Skeletal muscle tissue (tissue), 4 donors: ENCODE data around the gene SNX18. TPM values are rescaled to one million over a fixed set of nuclear protein-coding genes. Genes with fewer than 3 reads are reported as not detected.

Source experiments
- H3K27ac ChIP-seq: one replicate; pipeline ENCODE4 v1.7.0; 2013; ENCODE audit warnings: mild to moderate bottlenecking, low read depth, low read length, inconsistent platforms
- H3K27me3 ChIP-seq, 3 donors: one replicate each; pipeline ENCODE4 v1.7.0; 2013; ENCODE audit warnings: low read length in 3 of 3; ENCODE audit not compliant: control insufficient read depth in 3 of 3, insufficient read depth in 3 of 3
- H3K36me3 ChIP-seq, 3 donors: one replicate each; pipeline ENCODE4 v1.7.0; 2013; ENCODE audit warnings: low read length in 3 of 3; ENCODE audit not compliant: control insufficient read depth in 3 of 3, insufficient read depth in 3 of 3
- H3K4me1 ChIP-seq, 3 donors: one replicate each; pipeline ENCODE4 v1.7.0; 2013; ENCODE audit warnings: low read length in 3 of 3, mild to moderate bottlenecking in 3 of 3; ENCODE audit not compliant: control insufficient read depth in 3 of 3, insufficient read depth in 3 of 3
- H3K4me3 ChIP-seq, 3 donors: one replicate each; pipeline ENCODE4 v1.7.0; 2013; ENCODE audit warnings: low read length in 3 of 3
- H3K9ac ChIP-seq, 3 donors: one replicate each; pipeline ENCODE4 v1.7.0; 2013; ENCODE audit warnings: low read length in 3 of 3, mild to moderate bottlenecking in 3 of 3, moderate library complexity in 2 of 3, low read depth in 1 of 3
- H3K9me3 ChIP-seq, 3 donors: one replicate each; pipeline ENCODE4 v1.7.0; 2013; ENCODE audit warnings: low read length in 3 of 3; ENCODE audit not compliant: control insufficient read depth in 3 of 3
- total RNA-seq: library from RNA; depleted of rRNA; stranded (reverse); fragments of >200 nt; gene quantifications from one replicate; pipeline ENCODE4 v1.2.3, GENCODE V29; 2014
- donor health status: Osteomylitis.

SNX18 gene, protein sequence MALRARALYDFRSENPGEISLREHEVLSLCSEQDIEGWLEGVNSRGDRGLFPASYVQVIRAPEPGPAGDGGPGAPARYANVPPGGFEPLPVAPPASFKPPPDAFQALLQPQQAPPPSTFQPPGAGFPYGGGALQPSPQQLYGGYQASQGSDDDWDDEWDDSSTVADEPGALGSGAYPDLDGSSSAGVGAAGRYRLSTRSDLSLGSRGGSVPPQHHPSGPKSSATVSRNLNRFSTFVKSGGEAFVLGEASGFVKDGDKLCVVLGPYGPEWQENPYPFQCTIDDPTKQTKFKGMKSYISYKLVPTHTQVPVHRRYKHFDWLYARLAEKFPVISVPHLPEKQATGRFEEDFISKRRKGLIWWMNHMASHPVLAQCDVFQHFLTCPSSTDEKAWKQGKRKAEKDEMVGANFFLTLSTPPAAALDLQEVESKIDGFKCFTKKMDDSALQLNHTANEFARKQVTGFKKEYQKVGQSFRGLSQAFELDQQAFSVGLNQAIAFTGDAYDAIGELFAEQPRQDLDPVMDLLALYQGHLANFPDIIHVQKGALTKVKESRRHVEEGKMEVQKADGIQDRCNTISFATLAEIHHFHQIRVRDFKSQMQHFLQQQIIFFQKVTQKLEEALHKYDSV
- total RNA-seq: 29.2 TPM

DNA sequence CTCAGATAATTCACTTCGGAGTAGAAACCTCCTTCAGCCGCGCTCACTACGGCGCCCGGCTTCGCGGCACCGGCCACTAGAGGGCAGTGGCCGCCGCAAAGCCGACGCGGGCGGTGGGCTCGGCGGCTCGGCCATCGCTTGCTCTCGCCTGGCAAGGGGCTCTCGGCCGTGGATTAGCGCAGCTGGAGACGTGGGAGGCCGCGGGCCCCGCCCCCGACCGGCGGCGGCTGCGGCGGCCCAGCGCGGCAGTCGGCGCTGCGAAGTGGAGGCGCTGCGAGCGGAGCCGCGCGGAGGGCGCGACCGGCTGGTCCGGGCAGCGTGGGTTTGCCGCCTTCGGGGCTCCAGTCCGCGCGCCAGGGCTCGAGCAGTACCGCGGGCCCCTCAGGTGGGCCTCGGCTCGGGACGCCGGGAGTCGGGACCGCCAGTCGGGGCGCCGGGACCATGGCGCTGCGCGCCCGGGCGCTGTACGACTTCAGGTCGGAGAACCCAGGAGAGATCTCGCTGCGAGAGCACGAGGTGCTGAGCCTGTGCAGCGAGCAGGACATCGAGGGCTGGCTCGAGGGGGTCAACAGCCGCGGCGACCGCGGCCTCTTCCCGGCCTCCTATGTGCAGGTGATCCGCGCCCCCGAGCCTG is at the start of gene SNX18:
TSS of gene SNX18 (plus strand) at position 248 of the 634 bp plus-strand sequence. CDS start at position 442, 194 bp downstream.
- Histone ChIP-seq H3K27me3 (no peaks in the 10 kb centered on the region), H3K9me3 (no peaks in the 10 kb centered on the region), H3K36me3 (peaks cover 4 to 11% (median 7%) of the 10 kb centered on the region in 3 donors), H3K4me1 (peaks cover 29 to 41% (median 32%) of the 10 kb centered on the region in 3 donors), H3K9ac (peak within 1 kb of the TSS; percentile 81 to 92 (median 86)), H3K4me3 (peak within 1 kb of the TSS; percentile 82 to 85 (median 83)), H3K27ac (peak within 1 kb of the TSS; percentile 60)

DNA sequence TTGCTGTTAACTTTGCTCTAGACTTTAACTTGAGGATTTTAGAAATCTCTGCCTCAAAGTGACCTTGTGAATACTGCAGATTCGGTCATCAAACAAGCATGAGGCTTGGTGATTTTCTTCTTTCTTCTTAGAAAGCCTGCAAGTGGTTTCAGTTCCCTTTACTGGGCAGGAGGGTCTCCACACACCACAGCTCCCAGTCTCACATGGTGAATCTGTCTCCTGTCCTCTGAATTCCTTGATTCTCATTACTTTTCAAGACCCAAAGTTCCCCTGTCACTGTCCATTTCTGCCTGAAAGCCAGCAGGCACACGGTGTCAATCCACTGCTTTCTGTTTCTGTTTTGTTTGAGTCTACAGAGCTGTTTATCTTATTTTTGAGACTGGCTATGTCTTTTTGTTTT is 47.9 kb upstream of the SNX18 start:
- Histone ChIP-seq H3K27ac (peak overlapping the region; percentile 39), H3K9me3 (no peaks in the 10 kb centered on the region), H3K4me1 (peaks cover 0 to 11% (median 4%) of the 10 kb centered on the region in 3 donors), H3K36me3 (no peaks in the 10 kb centered on the region), H3K9ac (peak overlapping the region in 1 of 3 donors; percentile 63), H3K27me3 (no peaks in the 10 kb centered on the region), H3K4me3 (peak overlapping the region; percentile 14 to 50 (median 33))

DNA sequence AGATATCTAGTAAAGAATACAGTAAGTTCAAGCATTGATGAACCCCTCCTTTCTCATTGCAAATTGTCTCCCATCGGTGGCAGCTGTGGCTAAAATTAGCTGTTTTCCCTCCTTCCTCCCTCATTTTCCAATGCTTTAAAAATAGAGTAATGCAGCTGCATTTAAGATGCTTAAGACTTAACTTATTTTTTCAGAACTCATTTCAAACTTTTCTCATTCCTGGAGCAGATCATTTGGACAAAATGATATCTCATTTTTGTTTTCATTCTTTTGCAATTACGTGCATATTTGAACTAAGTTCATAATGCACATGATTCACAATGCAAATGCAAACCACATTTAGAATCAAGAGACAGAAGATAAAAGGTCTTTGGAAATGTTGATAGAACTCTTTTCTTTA is 47.4 kb upstream of the SNX18 start:
- Histone ChIP-seq H3K27me3 (no peaks in the 10 kb centered on the region), H3K9ac (no peak overlapping the region), H3K4me1 (peaks cover 0 to 11% (median 4%) of the 10 kb centered on the region in 3 donors), H3K27ac (peak overlapping the region; percentile 39), H3K4me3 (peak overlapping the region; percentile 14 to 50 (median 33)), H3K9me3 (no peaks in the 10 kb centered on the region), H3K36me3 (no peaks in the 10 kb centered on the region)

DNA sequence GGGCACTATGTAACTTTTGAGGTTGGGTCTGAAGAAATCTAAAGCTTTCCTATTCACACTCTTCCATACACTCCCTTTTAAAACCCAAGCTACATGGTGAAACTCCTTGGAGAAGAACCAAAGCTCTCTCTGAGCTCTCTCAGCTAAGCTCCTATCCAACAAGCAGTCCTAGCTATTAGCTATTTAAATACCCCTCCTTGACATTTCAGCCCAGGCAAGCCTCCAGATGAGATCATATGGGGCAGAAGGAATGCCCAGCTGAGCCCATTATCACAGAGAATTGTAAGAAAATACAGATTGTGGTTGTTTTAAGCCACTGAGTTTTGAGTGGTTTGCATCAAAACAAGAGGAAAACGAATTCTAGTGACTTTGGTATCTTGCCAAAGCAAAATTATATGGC is 46.9 kb upstream of the SNX18 start:
- Histone ChIP-seq H3K9me3 (no peaks in the 10 kb centered on the region), H3K27ac (no peak overlapping the region), H3K4me3 (peak overlapping the region in 1 of 3 donors; percentile 7), H3K4me1 (peaks cover 0 to 11% (median 4%) of the 10 kb centered on the region in 3 donors), H3K27me3 (no peaks in the 10 kb centered on the region), H3K9ac (no peak overlapping the region), H3K36me3 (no peaks in the 10 kb centered on the region)

DNA sequence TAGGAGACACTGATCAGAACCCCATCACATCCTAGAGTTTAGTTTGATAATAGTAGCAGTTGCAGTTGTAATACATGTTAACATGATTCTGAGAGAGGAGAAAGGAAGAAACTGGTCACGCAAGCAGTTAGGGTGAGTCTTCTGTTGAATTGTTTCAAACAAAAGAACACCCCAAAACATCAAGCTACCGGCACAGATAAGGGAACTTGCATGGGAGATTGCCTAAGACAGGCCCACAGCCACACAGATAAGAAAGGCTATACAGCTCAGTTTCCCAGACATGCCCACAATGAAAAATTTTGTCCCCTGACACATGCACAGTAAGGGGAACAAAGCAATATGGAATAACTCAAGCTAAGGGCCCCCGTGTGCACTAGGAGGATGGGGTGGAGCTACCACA is 46.2 kb upstream of the SNX18 start:
- Histone ChIP-seq H3K4me1 (peaks cover 0 to 11% (median 4%) of the 10 kb centered on the region in 3 donors), H3K27ac (no peak overlapping the region), H3K9ac (no peak overlapping the region), H3K36me3 (no peaks in the 10 kb centered on the region), H3K4me3 (no peak overlapping the region), H3K27me3 (no peaks in the 10 kb centered on the region), H3K9me3 (no peaks in the 10 kb centered on the region)

DNA sequence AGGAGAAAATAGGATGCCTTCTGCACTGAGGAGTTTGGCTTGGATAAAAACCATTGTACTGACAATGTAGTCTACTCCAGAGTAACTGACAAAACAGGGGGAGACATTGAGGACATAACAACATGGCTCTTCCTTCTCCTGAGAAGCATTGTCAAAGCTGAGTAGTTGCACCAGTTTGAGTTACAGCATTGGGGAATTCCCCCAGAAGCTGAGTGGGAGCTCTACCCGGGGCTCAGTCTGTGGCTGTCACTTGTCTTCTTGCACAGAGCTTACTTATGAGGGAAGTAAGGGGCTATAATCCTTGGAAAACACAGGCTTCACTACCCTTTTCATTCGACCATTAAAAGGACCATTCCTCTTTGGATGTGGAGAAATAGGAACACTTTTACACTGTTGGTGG is 40.9 kb upstream of the SNX18 start:
- no peak overlapping the region for H3K9ac ChIP-seq
- H3K27ac ChIP-seq: no peak overlapping the region

DNA sequence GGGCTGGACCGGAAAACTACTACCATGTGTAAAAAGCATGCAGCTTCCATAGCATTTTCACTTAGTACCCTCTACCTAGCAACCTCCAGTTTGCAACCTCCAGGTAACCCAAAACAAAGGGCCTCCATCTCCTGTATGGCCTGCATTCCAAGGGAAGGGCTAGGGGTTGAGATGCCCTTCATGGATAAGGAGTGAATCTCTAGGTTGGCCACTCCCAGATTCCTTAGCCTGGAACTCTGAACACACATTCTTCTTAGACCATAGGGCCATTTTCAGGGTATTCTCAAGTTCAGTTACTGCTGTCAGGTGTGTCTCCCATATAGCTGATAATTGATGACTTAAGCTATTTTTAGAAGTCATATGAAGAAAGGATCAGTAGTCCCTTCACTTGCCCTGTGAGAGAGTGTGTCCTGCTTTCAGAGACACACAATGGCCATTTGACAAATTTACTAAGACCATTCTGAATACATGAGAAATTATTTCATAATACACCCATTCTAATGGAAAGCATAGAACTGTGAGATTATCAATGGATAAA is 39.5 kb upstream of the SNX18 start:
- H3K9me3 ChIP-seq: no peaks in the 10 kb centered on the region
- H3K36me3 ChIP-seq: no peaks in the 10 kb centered on the region
- H3K27me3 ChIP-seq: no peaks in the 10 kb centered on the region
- H3K27ac ChIP-seq: no peak overlapping the region
- no peak overlapping the region for H3K9ac ChIP-seq
- H3K4me3 ChIP-seq: no peak overlapping the region
- no peaks in the 10 kb centered on the region for H3K4me1 ChIP-seq

More for the DNA sequence above, 40.9 kb upstream of the SNX18 start:
- Histone ChIP-seq H3K27me3 (no peaks in the 10 kb centered on the region), H3K9me3 (no peaks in the 10 kb centered on the region), H3K4me1 (no peaks in the 10 kb centered on the region), H3K4me3 (no peak overlapping the region), H3K36me3 (no peaks in the 10 kb centered on the region)

DNA sequence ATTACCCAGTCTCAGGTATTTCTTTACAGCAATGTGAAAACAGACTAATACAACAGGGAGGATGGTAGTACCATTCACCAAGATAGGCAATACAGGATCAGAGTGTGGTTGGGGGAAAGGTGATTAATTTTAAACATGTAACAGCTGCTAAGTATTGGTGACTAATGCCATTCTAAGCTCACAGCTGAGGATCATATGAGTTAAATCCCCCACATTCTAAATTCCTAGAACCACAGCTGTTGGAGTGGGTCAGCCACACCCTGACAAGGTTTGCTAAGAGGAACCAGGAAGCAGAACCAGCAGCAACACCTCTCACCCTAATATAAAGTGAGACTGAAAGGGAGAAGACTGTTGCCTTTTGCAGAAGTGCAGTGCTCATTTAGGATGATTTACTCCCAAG is 37.3 kb upstream of the SNX18 start:
- Histone ChIP-seq H3K4me1 (no peaks in the 10 kb centered on the region), H3K27me3 (no peaks in the 10 kb centered on the region), H3K4me3 (no peak overlapping the region), H3K36me3 (no peaks in the 10 kb centered on the region), H3K27ac (no peak overlapping the region), H3K9me3 (no peaks in the 10 kb centered on the region), H3K9ac (no peak overlapping the region)

DNA sequence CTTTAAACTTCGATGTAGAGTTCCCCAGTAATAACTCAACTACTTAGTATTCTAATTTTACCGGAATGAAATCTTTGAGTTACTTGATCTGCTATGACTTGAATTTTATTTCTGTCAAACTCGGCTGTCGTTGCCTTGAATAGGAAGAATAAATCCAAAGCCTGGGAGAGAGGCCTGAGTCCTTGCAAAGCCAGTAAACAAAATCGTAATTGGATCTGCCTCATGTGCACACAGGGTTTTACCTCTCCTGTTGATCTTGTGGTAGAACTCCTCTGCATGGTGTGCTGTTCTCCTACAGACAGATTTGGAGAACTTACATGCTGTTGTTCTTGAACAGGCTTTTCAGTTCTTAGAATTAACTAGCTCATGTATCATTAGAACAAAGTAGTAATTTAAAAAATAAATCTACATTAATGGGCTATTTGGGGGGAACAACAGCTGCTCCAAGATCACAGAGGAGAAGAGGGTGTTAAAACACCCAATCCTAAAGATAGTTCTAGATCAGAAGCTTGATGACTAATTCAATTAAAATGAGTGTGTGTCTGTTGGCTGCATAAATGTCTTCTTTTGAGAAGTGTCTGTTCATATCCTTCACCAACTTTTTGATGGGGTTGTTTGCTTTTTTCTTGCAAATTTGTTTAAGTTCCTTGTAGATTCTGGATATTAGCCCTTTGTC is 33.2 kb upstream of the SNX18 start:
- no peak overlapping the region for H3K4me3 ChIP-seq
- no peaks in the 10 kb centered on the region for H3K36me3 ChIP-seq
- no peaks in the 10 kb centered on the region for H3K4me1 ChIP-seq
- H3K27me3 ChIP-seq: no peaks in the 10 kb centered on the region
- H3K27ac ChIP-seq: peak overlapping the region; percentile 13
- H3K9ac ChIP-seq: no peak overlapping the region
- no peaks in the 10 kb centered on the region for H3K9me3 ChIP-seq
